ENCODE results near the gene ZNF273.
"Not testable (repeated sequence)": the region's sequence is repeated elsewhere in the genome, so short reads cannot be mapped to it uniquely, and the experiment has no call there.

Gene ZNF273

DNA sequence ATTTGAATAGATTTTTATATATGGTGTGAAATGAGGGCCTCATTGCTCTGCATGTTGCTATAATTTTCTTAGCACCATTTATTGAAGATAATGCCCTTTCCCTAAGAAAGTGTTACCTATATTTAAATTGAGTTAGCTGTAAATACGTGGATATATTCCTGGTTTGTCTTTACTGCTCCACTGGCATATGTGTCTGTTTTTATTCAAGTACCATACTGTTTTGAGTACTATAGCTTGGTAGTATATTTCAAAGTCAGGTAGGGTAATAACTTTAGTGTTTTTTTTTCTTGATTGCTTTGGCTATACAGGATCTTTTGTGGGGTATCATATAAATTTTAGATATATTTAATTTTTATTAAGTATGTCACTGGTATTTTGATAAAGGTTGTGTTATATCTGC is 31.4 kb downstream of the ZNF273 start:
- no peak overlapping the region for H3K4me3 ChIP-seq (ENCODE audit: low read depth, low read length)
- TF ChIP-seq, protein P1, sequence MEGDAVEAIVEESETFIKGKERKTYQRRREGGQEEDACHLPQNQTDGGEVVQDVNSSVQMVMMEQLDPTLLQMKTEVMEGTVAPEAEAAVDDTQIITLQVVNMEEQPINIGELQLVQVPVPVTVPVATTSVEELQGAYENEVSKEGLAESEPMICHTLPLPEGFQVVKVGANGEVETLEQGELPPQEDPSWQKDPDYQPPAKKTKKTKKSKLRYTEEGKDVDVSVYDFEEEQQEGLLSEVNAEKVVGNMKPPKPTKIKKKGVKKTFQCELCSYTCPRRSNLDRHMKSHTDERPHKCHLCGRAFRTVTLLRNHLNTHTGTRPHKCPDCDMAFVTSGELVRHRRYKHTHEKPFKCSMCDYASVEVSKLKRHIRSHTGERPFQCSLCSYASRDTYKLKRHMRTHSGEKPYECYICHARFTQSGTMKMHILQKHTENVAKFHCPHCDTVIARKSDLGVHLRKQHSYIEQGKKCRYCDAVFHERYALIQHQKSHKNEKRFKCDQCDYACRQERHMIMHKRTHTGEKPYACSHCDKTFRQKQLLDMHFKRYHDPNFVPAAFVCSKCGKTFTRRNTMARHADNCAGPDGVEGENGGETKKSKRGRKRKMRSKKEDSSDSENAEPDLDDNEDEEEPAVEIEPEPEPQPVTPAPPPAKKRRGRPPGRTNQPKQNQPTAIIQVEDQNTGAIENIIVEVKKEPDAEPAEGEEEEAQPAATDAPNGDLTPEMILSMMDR (IDR thresholded peaks at IDR 0.05; ENCODE audit: low read depth, low read length, missing control alignments): no peak
- no peak for DNase-seq (ENCODE audit: low read depth)

DNA sequence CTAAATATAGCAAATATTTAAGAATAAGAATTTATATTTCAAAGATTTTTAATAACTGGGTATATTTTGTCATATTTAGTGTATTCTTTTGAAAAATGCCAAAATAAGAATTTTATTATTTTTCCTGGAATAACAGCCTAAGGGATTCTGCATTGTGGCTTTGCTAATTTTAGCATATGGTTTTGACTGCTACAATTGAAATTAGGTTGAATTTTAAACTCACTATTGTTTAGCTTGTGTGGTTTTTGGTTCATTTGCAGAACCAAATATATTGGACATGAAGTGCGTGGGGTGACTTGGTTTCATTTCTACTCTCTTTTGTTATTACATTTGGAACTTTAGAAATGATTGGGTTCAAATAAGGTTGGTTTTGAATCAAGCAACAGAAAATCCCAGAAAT is 35.5 kb downstream of the ZNF273 start:
- DNase-seq (ENCODE audit: low read depth): no peak
- no peak overlapping the region for H3K4me3 ChIP-seq (ENCODE audit: low read depth, low read length)
- TF ChIP-seq, protein P1 (IDR thresholded peaks at IDR 0.05; ENCODE audit: low read depth, low read length, missing control alignments): no peak

DNA sequence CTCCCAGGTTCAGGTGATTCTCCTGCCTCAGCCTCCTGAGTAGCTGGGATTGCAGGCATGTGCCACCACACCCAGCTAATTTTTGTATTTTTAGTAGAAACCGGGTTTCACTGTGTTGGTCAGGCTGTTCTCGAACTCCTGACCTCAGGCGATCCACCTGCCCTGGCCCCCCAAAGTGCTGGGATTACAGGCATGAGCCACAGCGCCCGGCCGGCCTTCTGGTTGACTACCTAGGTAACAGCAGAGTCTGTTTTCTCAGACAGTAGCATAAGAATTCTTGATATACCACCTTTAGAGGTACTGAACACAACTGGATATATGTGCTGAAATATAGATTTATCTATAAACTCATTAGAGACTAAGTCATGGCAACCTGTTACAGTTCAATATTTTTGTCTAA is 36.9 kb downstream of the ZNF273 start:
- H3K4me3 ChIP-seq (ENCODE audit: low read depth, low read length); DNase-seq (ENCODE audit: low read depth): not testable (repeated sequence)

DNA sequence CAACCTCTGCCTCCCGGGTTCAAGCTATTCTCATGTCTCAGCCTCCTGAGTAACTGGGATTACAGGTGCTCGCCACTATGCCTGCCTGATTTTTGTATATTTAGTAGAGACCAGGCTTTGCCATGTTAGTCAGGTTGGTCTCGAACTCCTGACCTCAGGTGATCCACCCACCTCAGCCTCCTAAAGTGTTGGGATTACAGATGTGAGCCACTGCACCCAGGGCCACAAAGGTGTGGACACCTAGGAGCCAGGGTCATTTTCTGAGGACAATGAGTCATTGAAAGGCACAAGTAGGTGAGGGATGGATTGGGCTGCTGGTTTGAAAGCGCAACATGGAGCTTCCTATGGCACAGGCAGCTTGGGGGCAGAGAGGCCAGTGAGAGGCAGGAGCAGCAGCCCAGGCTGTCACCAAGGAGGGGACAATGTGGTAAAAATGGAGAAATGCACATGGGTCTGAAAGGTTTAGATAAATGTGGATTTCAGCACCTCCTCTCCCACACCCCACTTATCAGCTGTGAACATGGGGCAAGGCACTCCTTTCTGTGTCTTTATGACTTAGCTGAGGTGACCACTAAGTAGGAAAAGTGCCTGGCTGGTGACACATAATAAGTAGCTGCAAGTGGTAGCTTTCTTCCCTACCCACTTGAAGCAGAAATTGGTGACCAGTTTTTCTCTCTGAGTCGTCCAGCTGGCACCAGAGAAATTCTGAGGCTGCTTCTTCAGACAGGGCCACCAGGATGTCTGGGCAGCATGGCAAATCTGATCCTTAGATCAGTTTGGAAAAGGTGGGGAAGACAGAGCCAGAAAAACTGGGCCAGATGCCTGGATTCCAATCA is 41.8 kb downstream of the ZNF273 start:
- not testable (repeated sequence) for DNase-seq (ENCODE audit: low read depth); H3K4me3 ChIP-seq (ENCODE audit: low read depth, low read length)

DNA sequence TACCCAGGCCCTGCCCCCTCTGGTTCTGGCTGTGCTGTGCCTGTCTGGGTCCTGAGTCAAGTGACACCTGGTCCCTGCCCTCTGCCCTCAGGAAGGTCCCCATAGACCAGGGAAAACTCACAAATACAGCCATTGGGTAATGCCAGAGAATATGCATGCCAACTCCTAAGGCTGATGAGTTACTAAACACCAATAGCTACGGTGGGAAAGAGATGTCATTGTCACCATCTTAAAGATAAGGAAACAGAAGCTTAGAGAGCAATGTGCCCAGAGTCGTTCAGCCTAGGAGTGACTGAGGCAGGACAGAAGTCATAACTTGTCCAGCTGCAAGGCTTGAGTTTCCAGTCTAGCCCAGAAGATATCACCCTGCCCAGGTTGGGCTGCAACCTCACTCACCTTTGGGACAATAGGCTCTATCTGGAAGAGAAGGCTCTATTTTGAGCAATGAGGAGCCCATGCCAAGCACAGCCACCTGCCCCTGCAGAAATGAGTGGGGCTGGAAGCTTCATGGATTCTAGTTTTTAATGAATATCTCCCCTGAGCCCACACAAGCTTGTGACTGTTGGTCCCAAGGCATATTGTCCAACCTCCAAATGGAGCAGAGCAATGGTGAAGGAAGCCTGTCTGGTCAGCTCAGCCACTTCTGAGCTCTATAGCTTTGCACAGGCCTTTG is 42.6 kb downstream of the ZNF273 start:
- H3K4me3 ChIP-seq (ENCODE audit: low read depth, low read length): no peak overlapping the region
- no peak for DNase-seq (ENCODE audit: low read depth)
- TF ChIP-seq, protein P1 (IDR thresholded peaks at IDR 0.05; ENCODE audit: low read depth, low read length, missing control alignments): no peak

DNA sequence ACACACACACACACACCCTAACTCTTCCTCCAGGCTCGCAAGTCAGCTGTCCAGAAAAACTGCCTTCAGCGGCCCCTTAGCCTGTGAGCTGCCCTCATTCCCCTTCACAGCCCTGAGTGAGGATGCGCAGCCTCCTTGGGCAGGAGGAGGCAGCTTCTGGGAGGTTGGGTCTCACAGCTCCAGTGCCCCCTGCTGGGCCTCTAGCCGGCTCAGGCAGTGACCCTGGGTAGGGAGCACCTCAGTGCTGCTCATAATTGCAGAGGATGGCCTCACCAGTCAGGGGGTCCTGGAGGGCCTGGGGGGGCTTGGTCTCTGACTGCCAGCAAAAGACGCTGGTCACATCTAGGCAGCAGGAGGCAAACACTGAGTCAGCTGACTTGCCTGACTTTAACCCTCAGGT is 43.7 kb downstream of the ZNF273 start:
- H3K4me3 ChIP-seq (ENCODE audit: low read depth, low read length): no peak overlapping the region
- TF ChIP-seq, protein P1 (IDR thresholded peaks at IDR 0.05; ENCODE audit: low read depth, low read length, missing control alignments): peak; percentile 10
- no peak for DNase-seq (ENCODE audit: low read depth)

DNA sequence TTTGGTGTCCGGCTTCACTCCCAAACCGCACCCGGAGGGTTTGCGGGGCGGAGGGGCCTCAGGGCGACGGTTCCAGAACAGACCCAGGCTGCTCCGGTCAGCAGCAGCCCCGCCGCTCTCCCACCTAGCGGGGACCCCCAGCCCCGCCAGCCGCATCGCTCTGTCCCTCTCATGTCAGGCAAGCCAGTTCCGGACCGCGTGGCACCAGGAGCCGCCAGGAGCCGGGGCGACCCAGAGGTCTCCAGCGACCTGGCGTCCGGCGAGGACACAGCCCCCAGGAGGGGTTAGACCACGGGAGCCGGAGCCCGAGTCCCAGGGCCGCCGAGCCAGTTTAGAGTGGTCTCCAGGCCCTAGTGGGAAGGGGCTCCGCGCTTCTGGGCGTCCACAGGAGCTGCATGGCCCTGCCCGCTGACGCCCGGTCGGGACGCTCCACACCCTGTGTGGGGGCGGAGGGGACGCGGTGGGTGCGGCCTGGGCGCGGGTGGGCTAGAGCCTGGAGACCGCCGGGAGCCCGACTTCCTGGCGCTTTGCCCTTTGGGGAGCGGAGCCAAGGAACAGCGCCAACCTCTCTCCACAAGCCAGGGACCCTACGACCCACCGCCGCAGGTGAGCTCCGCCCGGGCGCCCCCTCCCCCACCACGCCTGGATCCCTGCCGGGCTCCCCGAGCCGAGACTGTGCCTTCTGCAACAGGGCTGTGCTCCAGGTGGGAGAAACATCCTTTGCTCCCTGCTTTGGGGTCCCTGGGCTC is 44.4 kb downstream of the ZNF273 start:
- no peak for DNase-seq (ENCODE audit: low read depth)
- H3K4me3 ChIP-seq (ENCODE audit: low read depth, low read length): no peak overlapping the region
- TF ChIP-seq, protein P1 (IDR thresholded peaks at IDR 0.05; ENCODE audit: low read depth, low read length, missing control alignments): no peak

DNA sequence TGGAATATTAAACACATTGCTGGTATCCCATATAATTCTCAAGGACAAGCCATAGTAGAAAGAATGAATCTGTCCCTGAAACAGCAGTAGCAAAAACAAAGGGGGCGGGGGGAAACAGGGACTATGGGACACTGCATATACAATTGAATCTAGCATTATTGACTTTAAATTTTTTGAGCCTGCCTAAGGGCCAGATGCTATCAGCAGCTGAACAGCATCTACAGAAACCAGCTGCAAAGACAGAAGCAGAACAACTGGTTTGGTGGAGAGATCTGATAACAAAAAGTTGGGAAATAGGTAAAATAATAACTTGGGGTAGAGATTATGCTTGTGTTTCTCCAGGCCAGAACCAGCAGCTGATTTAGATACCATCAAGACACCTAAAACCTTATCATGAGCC is 45.7 kb downstream of the ZNF273 start:
- DNase-seq (ENCODE audit: low read depth); H3K4me3 ChIP-seq (ENCODE audit: low read depth, low read length): not testable (repeated sequence)

DNA sequence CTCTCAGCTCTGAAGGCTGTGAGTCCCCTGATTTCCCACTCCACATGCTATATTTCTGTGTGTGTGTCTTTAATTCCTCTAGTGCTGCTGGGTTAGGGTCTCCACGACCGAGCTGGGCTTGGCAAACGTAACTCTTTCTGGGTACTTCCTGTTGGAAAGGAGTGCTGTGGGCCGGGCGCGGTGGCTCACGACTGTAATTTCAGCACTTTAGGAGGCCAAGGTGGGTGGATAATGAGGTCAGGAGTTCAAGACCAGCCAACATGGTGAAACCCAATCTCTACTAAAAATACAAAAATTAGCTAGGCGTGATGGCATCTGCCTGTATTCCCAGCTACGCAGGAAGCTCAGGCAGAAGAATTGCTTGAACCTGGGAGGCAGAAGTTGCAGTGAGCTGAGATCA is 47.6 kb downstream of the ZNF273 start:
- not testable (repeated sequence) for H3K4me3 ChIP-seq (ENCODE audit: low read depth, low read length); DNase-seq (ENCODE audit: low read depth)
